Suprapubic skin (tissue), 4 donors: ENCODE results near the gene HACE1. TPM values are rescaled to one million over a fixed set of nuclear protein-coding genes. Genes with fewer than 3 reads are reported as not detected.
A peak's percentile ranks its signal among the peaks of the same experiment; 100 is the strongest.

Experiments
- DNase-seq, 2 donors: peaks; one replicate each; pipeline ENCODE4 v3.0.0-alpha.2; 2019; ENCODE audit warnings: low spot score in 2 of 2
- H3K27ac ChIP-seq: fragments of 200-600 bp; sonication (generic); one replicate; pipeline ENCODE4 v1.5.1; 2019
- H3K27me3 ChIP-seq: fragments of 200-600 bp; sonication (generic); one replicate; pipeline ENCODE4 v1.5.1; 2019
- H3K36me3 ChIP-seq: fragments of 200-600 bp; sonication (generic); one replicate; pipeline ENCODE4 v1.5.1; 2019
- H3K4me1 ChIP-seq: fragments of 200-600 bp; sonication (generic); one replicate; pipeline ENCODE4 v1.5.1; 2019
- H3K4me3 ChIP-seq: fragments of 200-600 bp; sonication (generic); one replicate; pipeline ENCODE4 v1.5.1; 2019; ENCODE audit warnings: mild to moderate bottlenecking
- H3K9me3 ChIP-seq: fragments of 200-600 bp; sonication (generic); one replicate; pipeline ENCODE4 v1.5.1; 2019
- EP300 ChIP-seq: sonication (generic); formaldehyde crosslinking; IDR thresholded peaks from one replicate; pipeline ENCODE4 v1.6.1; 2017; ENCODE audit warnings: antibody characterized with exemption
- POLR2A ChIP-seq, 2 donors: fragments of 450-650 bp; IDR thresholded peaks; one replicate each; pipeline ENCODE4 v1.6.1; 2017; ENCODE audit warnings: antibody characterized with exemption in 2 of 2, mild to moderate bottlenecking in 2 of 2, moderate library complexity in 2 of 2
- POLR2AphosphoS5 ChIP-seq, 3 donors: sonication (generic); formaldehyde crosslinking; IDR thresholded peaks; one replicate each; pipeline ENCODE4 v1.6.1; 2017; ENCODE audit warnings: antibody characterized with exemption in 3 of 3
- WGBS: methylation state at CpG from one replicate; pipeline ENCODE4 v1.1.5; 2018; 5-methylcytosine and 5-hydroxymethylcytosine counted together
- total RNA-seq, 4 donors: library from RNA; depleted of rRNA; stranded (reverse); fragments of >200 nt; gene quantifications; one replicate each; pipeline ENCODE4 v1.1.0, GENCODE V29; 2016
- TF ChIP-seq, protein P1 (sequence below), 2 donors: fragments of 200-600 bp in 1 of 2; fragments of 450-650 bp in 1 of 2; sonication (generic) in 1 of 2; IDR thresholded peaks; one replicate each; pipeline ENCODE4 v1.5.1; 2016 to 2019; ENCODE audit warnings: antibody characterized with exemption in 2 of 2, mild to moderate bottlenecking in 1 of 2, moderate library complexity in 1 of 2

HACE1 gene
- total RNA-seq, 4 donors from 2014 or later, result 8.8 to 26.0 (median 13.2) TPM

DNA sequence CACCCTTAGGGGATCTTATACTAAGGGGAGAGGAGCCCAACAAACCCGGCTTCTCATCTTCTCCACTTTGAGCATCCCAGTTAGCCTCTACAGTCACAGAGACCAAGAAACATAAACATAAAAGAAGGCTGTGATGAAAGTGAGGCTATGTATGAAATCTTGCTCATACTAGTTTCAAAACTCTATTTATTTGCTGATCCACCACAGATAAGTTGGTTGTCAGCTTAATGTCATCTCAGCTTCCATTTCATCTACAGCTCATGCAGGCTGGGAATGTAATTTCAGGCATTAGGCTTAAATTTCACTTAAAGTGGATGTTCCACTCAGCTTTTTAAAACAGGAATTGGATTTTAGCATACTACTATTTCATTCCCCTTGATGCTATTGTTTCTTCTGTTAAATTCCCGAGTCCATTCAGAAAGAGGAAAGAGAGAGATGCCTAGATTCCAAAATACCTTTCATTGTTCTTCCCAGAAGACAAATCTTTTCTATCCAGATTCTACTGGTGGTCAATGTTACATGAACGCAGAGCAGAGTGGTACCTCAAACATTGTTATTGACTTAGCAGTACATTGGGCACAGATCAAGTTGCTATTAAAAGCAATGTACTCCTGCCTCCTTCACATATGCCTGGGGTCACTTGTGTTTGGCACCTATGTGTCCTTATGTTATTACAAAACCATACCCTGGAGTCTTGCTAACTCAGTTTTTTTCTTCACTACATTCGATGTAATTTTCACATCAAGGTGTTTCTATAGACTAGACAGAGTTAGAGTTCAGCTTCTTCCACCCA is 149.0 kb downstream of the HACE1 start:
- H3K27me3 ChIP-seq, result no peaks in the 10 kb centered on the region
- no peaks in the 10 kb centered on the region for H3K4me1 ChIP-seq
- no peak overlapping the region for H3K27ac ChIP-seq
- no peak for DNase-seq
- H3K36me3 ChIP-seq, result no peaks in the 10 kb centered on the region
- H3K4me3 ChIP-seq, result no peak overlapping the region
- TF ChIP-seq, protein P1, sequence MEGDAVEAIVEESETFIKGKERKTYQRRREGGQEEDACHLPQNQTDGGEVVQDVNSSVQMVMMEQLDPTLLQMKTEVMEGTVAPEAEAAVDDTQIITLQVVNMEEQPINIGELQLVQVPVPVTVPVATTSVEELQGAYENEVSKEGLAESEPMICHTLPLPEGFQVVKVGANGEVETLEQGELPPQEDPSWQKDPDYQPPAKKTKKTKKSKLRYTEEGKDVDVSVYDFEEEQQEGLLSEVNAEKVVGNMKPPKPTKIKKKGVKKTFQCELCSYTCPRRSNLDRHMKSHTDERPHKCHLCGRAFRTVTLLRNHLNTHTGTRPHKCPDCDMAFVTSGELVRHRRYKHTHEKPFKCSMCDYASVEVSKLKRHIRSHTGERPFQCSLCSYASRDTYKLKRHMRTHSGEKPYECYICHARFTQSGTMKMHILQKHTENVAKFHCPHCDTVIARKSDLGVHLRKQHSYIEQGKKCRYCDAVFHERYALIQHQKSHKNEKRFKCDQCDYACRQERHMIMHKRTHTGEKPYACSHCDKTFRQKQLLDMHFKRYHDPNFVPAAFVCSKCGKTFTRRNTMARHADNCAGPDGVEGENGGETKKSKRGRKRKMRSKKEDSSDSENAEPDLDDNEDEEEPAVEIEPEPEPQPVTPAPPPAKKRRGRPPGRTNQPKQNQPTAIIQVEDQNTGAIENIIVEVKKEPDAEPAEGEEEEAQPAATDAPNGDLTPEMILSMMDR (IDR thresholded peaks at IDR 0.05), result no peak
- TF ChIP-seq POLR2A (IDR thresholded peaks at IDR 0.05), result no peak
- no peak for TF ChIP-seq EP300
- no peak for TF ChIP-seq POLR2AphosphoS5 (IDR thresholded peaks at IDR 0.05)
- no peaks in the 10 kb centered on the region for H3K9me3 ChIP-seq
- WGBS, result 83% methylated on average over 4 of the region's 4 CpGs

DNA sequence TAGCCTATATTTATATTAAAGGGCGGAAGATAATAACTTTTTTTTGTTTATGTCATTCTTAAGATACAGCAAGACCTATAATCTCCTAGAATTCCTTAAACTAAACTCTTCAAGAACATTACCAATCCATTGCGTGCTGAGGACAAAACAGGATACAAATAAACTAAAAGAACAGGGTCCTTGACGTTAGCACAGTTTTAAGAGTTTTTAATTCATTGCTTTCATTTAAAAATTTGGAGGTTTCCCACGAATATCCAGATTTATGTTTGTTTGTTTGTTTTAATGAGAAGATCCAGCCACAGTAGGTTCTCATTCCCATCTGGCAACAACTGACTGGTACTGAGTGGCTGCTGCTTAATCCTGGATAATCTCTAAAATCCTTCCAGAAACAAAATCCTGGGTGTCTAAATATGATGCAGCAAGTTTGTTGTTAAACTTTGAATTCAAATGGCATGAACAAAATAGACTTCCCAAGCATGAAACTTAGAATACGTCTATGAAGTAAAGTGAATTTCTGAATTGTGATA is 153.7 kb downstream of the HACE1 start:
- Histone ChIP-seq H3K27ac (peak overlapping the region; percentile 34), H3K4me3 (no peak overlapping the region), H3K36me3 (no peaks in the 10 kb centered on the region), H3K9me3 (no peaks in the 10 kb centered on the region), H3K27me3 (no peaks in the 10 kb centered on the region), H3K4me1 (no peaks in the 10 kb centered on the region)
- WGBS, result 68% methylated on average over 5 of the region's 5 CpGs
- no peak for DNase-seq
- no peak for TF ChIP-seq POLR2A (IDR thresholded peaks at IDR 0.05)
- no peak for TF ChIP-seq POLR2AphosphoS5 (IDR thresholded peaks at IDR 0.05)
- TF ChIP-seq EP300, result no peak
- TF ChIP-seq, protein P1 (IDR thresholded peaks at IDR 0.05), result no peak

DNA sequence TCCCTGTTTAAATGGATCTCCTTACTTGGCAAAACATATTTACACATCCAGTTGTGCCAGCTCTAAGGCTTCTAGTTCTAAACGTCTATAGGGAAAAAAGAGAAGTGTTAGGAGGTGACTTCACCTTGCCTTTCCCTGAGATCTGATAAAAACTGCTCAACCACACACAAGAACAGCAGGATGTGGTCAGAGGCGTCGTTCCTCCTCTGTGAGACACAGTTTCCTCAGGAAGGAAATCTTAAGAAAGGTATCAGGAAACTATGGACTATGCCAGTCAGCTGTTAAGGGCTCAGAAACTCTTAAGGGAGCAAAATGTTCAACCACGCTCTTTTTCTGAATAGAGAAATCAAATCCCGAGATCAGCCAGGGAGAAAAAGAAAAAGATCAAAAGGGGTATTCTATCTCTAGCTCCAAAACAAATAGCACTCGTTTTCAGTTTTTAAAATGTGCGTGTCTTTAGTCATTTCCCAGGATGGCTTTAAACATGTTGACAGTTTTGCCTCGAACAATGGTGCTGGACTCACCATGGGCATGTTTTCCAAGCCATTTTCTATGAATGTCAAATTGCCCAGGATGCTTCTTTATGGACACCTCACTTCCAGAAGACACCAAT is 154.5 kb downstream of the HACE1 start:
- Histone ChIP-seq H3K27me3 (no peaks in the 10 kb centered on the region), H3K27ac (peak overlapping the region; percentile 34), H3K4me3 (no peak overlapping the region), H3K4me1 (no peaks in the 10 kb centered on the region), H3K36me3 (no peaks in the 10 kb centered on the region), H3K9me3 (no peaks in the 10 kb centered on the region)
- TF ChIP-seq EP300 (no peak), POLR2A (IDR thresholded peaks at IDR 0.05) (no peak), POLR2AphosphoS5 (IDR thresholded peaks at IDR 0.05) (no peak)
- TF ChIP-seq, protein P1 (IDR thresholded peaks at IDR 0.05), result no peak
- 57% methylated on average over 8 of the region's 8 CpGs for WGBS
- no peak for DNase-seq

DNA sequence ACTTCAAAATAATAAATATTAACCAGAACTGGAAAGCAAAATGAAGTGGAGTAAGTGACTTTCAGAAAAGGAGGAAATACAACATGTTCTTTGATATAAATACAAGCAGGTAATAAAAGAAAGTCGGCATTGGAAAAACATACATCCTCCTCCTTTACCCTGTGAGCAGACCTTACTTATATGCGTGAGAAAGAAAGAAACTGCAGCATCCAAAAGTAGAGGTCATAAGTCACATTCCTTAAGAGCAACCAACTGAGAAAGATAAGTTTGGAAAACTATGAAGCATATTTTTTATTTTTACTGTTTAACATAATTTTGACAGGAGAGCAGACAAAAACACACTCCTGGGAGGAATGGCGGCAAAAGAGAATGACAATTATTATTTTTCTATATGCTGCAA is 155.5 kb downstream of the HACE1 start:
- Histone ChIP-seq H3K27ac (no peak overlapping the region), H3K9me3 (no peaks in the 10 kb centered on the region), H3K4me3 (no peak overlapping the region), H3K4me1 (no peaks in the 10 kb centered on the region), H3K36me3 (no peaks in the 10 kb centered on the region), H3K27me3 (no peaks in the 10 kb centered on the region)
- DNase-seq, result no peak
- 75% methylated on average over 3 of the region's 3 CpGs for WGBS
- TF ChIP-seq POLR2A (IDR thresholded peaks at IDR 0.05) (no peak), EP300 (no peak), POLR2AphosphoS5 (IDR thresholded peaks at IDR 0.05) (no peak)
- TF ChIP-seq, protein P1 (IDR thresholded peaks at IDR 0.05), result no peak
